Right lobe of liver (tissue), 4 donors: ENCODE data around the gene LSS.

Source experiments
- CTCF ChIP-seq, 4 donors: fragments of 200-600 bp in 3 of 4; fragments of 450-650 bp in 1 of 4; IDR thresholded peaks; one replicate each; pipeline versions ENCODE4 v1.5.1 to v1.8.0; 2016 to 2022; ENCODE audit warnings: antibody characterized with exemption in 4 of 4, mild to moderate bottlenecking in 2 of 4
- POLR2A ChIP-seq: fragments of 450-650 bp; IDR thresholded peaks from one replicate; pipeline ENCODE4 v1.6.1; 2017; ENCODE audit warnings: antibody characterized with exemption, mild to moderate bottlenecking
- donor health status: DM: no; HTN: no; CAD: no.
- donor health status: DM: no; HTN: no; CAD: no.
- donor health status: DM: no; HTN: yes; CAD: no.

GRCh38 chr21:46159390-46159789 is 69.2 kb downstream of the LSS start:
- TF ChIP-seq CTCF (IDR thresholded peaks at IDR 0.05): no peak
- no peak for TF ChIP-seq POLR2A
